K562 (cell line): ENCODE measurements around the gene KCNG4. TPM values are rescaled to one million over a fixed set of nuclear protein-coding genes. Genes with fewer than 3 reads are reported as not detected.
A peak's percentile ranks its signal among the peaks of the same experiment; 100 is the strongest.

Experiments
- ADNP ChIP-seq: fragments of 200-800 bp; sonication (Bioruptor generic); IDR thresholded peaks from 2 replicates; pipeline ENCODE4 v1.6.1; 2016; ENCODE audit warnings: missing genetic modification characterization, missing compliant biosample characterization
- ARID4B ChIP-seq: sonication (generic); formaldehyde crosslinking; IDR thresholded peaks from 2 replicates; pipeline ENCODE4 v1.8.0; 2022; ENCODE audit warnings: mild to moderate bottlenecking, missing genetic modification reagents
- DIDO1 ChIP-seq: fragments of 450-650 bp; IDR thresholded peaks from 2 replicates; pipeline ENCODE4 v1.6.1; 2016; ENCODE audit warnings: low read depth, missing biosample characterization, missing genetic modification characterization
- DNMT1 ChIP-seq: fragments of 450-650 bp; IDR thresholded peaks from 2 replicates; pipeline ENCODE4 v1.6.1; 2016; ENCODE audit warnings: antibody characterized with exemption, mild to moderate bottlenecking
- ELF1 ChIP-seq: fragments of 200-800 bp; sonication (Bioruptor generic); IDR thresholded peaks from 2 replicates; pipeline ENCODE4 v1.6.1; 2016; ENCODE audit warnings: missing genetic modification characterization, missing compliant biosample characterization
- FIP1L1 ChIP-seq: fragments of 200-400 bp; formaldehyde crosslinking; IDR thresholded peaks from 2 replicates; pipeline ENCODE4 v1.6.1; 2018; ENCODE audit warnings: mild to moderate bottlenecking, low read depth, low read length; ENCODE audit not compliant: poor library complexity, severe bottlenecking
- HDAC2 ChIP-seq: fragments of 450-650 bp; IDR thresholded peaks from 2 replicates; pipeline ENCODE4 v1.6.1; 2016; ENCODE audit warnings: mild to moderate bottlenecking
- MBD2 ChIP-seq: sonication (generic); IDR thresholded peaks from 2 replicates; pipeline ENCODE4 v1.6.1; 2016; ENCODE audit warnings: low read depth, borderline replicate concordance
- NUFIP1 ChIP-seq: fragments of 450-650 bp; IDR thresholded peaks from 2 replicates; pipeline ENCODE4 v1.6.1; 2018; ENCODE audit not compliant: partially characterized antibody
- POLR2AphosphoS2 ChIP-seq: IDR thresholded peaks from 2 replicates; pipeline ENCODE4 v1.6.1; 2012; ENCODE audit warnings: low read length, improper control_type of control experiment
- RBM17 ChIP-seq: fragments of 200-400 bp; formaldehyde crosslinking; IDR thresholded peaks from 2 replicates; pipeline ENCODE4 v1.6.1; 2017; ENCODE audit warnings: low read depth, mild to moderate bottlenecking, low read length, borderline replicate concordance
- REST ChIP-seq, 2 experiments: fragments of 450-650 bp; formaldehyde crosslinking in 1 of 2; IDR thresholded peaks; 2 replicates each; pipeline versions ENCODE4 v1.4.0 to v1.6.1; 2014 to 2020; ENCODE audit warnings: mild to moderate bottlenecking in 2 of 2, borderline replicate concordance in 1 of 2, low read depth in 1 of 2
- TAF1 ChIP-seq: IDR thresholded peaks from 2 replicates; pipeline ENCODE4 v1.6.1; 2011; ENCODE audit warnings: mild to moderate bottlenecking, low read length, moderate library complexity; ENCODE audit not compliant: insufficient read depth, control insufficient read depth, severe bottlenecking; ENCODE audit errors: extremely low read depth
- TBL1XR1 ChIP-seq, 2 experiments: IDR thresholded peaks; 2 replicates each; pipeline ENCODE4 v1.6.1; 2012; ENCODE audit warnings: improper control_type of control experiment in 2 of 2, low read length in 2 of 2, mild to moderate bottlenecking in 1 of 2
- polyA plus RNA-seq, 8 experiments: library from polyadenylated mRNA; depleted of rRNA in 4 of 8; stranded (reverse) in 5 of 8; unstranded in 3 of 8; fragments of >200 nt; fragmentation: Nextera tagmentation in 2 of 8; fragmentation: Illumina TruSeq in 1 of 8; extraction: Ambion mirVana in 2 of 8; extraction: Trizol in 1 of 8; gene quantifications; 2 replicates each; pipeline versions ENCODE4 v1.2.1 to v1.2.3, GENCODE V29; 2011 to 2014; ENCODE audit warnings: inconsistent platforms in 1 of 8, missing spikeins in 1 of 8
- total RNA-seq, 7 experiments: library from RNA; depleted of rRNA in 6 of 7; stranded (reverse); fragments of >200 nt in 6 of 7; fragmentation: Illumina TruSeq in 2 of 7; extraction: Trizol in 2 of 7; gene quantifications; 2 replicates each; pipeline versions ENCODE4 v1.2.1 to v1.2.3, GENCODE V29; 2011 to 2021; ENCODE audit warnings: low replicate concordance in 1 of 7

The KCNG4 gene
- total and polyA plus RNA-seq, 9 of the 15 experiments (the other 6 are each of a cell fraction or from before 2014, with no cell fraction given), result not detected

- TF ChIP-seq ADNP (tag) (peak; percentile 98), ELF1 (tag) (peak; percentile 97), DIDO1 (tag) (peak; percentile 92; the same call in 1 of the 2 replicates), NUFIP1 (no peak), FIP1L1 (peak; percentile 39), RBM17 (no peak), HDAC2 (0 out of 2 replicates have a peak, but pooled peaks have one; percentile 45), REST (IDR thresholded peaks at IDR 0.05; ENCODE audit: borderline replicate concordance) (peak; percentile 87), REST (CRISPR knock-in tag; IDR thresholded peaks at IDR 0.05; ENCODE audit: low read depth) (peak; percentile 77; the same call in 1 of the 2 replicates), ARID4B (CRISPR knock-in tag) (peak; percentile 81), TAF1 (peak; percentile 65), TBL1XR1 (IDR thresholded peaks at IDR 0.05; ENCODE audit: low read length in 2 of 2) (peak; percentile 17 to 43; a peak in 3 of 4 replicates), POLR2AphosphoS2 (no peak; the same call in 1 of the 2 replicates), DNMT1 (0 out of 2 replicates have a peak, but pooled peaks have one; percentile 8), MBD2 (0 out of 2 replicates have a peak, but pooled peaks have one; percentile 70)
Observed at GRCh38 chr16:84186685-84187437, 53.0 kb downstream of the KCNG4 start, which contains the start of gene TAF1C (continued).
